HT1080 (cell line): ENCODE data around the gene ABCC5. TPM values are rescaled to one million over a fixed set of nuclear protein-coding genes. Genes with fewer than 3 reads are reported as not detected.
"Not testable (repeated sequence)": the region's sequence is repeated elsewhere in the genome, so short reads cannot be mapped to it uniquely, and the experiment has no call there.

Source experiments
- DNase-seq: peaks from one replicate; pipeline ENCODE4 v3.0.0-alpha.2; 2015; ENCODE audit warnings: low read depth
- polyA plus RNA-seq, 2 experiments: library from polyadenylated mRNA; depleted of rRNA; stranded (reverse); fragments of >200 nt; gene quantifications; 2 replicates each; pipeline ENCODE4 v1.2.3, GENCODE V29; 2015
- total RNA-seq: library from RNA; depleted of rRNA; stranded (reverse); fragments of >200 nt; shearing (Covaris generic); gene quantifications from 2 replicates; pipeline ENCODE4 v1.2.3, GENCODE V29; 2014; rRNA removed

Gene ABCC5
- 17.3 and 18.2 TPM in 2 replicates for total RNA-seq
- polyA plus RNA-seq (2015; cell fraction: cytosol; rRNA removed): 10.6 and 11.3 TPM in 2 replicates
- 99.6 and 101 TPM in 2 replicates for polyA plus RNA-seq (2015; cell fraction: nucleus; rRNA removed)

DNA sequence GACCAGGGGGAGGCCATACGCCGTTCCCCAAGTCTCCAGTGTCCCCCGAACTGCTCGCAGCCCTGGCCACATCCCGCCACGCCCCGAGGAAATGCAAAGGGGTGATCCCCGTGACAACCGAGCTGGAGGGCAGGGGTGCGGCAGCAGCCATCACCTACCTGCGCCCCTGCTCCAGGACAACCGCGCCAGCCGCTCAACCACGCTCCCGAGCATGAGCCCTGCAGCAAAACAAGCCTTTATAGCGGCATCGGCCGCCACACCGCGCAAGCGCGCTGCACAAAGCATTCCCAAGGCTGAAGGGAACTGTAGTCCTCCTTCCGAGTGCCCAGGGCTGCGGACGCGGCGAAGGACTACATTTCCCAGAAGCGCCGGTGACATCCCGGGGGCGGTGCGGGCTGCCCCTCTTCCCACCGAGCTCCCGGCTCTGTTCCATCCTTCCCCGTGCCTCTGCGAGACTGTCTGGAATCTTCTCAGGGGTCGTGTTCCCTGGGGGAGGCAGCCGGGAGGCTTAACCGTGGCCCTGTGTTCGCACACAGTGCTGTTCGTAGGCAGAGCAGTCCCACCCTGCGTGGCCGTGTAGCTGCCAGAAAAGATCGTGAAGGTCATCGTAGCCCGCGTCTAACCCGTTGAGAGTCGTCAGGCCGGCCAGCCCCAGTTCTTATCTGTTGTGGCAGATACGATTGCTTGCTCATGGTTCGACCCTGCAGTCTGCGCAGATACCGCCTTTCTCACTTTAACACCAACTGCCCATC lies at the start of gene ABCC5:
Gene ABCC5 (minus strand): TSS at position 213 of the 752 bp plus-strand sequence. CDS start 3,492 bp downstream, outside the sequence.
- peak; percentile 96 for DNase-seq

DNA sequence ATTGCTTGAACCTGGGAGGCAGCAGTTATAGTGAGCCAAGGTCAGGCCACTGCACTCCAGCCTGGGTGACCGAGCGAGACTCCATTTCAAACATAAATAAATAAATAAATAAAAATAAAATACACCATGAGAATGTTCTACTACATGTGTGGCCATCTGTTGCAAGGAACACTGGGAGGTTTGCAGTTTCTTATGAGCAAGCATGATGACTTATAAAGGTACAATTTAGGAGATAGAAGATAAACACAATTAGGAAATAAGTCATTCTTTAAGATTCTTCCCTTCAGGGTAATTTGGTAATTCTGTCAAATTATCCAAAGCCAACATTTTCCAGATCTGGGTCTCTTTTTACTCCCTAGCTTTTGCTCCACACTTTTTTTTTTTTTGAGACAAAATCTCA lies 48.5 kb upstream of the ABCC5 start:
- no peak for DNase-seq

- DNase-seq: no peak
Measured at GRCh38 chr3:184062637-184063036, 45.0 kb upstream of the ABCC5 start.

DNA sequence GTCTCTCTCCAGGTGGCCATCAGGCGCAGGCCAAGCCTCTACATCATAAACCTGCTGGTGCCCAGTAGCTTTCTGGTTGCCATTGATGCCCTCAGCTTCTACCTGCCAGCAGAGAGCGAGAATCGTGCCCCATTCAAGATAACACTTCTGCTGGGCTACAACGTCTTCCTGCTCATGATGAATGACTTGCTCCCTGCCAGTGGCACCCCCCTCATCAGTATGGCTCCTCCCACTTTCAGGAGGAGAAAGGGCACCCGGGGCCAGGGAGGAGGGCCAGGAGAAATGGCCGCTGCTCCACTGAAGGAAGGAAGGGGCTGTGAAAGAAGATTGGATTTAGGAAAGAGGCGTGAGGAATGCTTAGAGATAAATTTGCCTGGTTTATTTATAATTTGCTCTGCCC lies 41.7 kb upstream of the ABCC5 start:
- no peak for DNase-seq

- DNase-seq: peak; percentile 68
Measured at GRCh38 chr3:184058029-184058428, 40.3 kb upstream of the ABCC5 start.

GRCh38 chr3:184052767-184053166 lies 35.1 kb upstream of the ABCC5 start, which contains the start of gene HTR3C:
Gene HTR3C, plus strand, starts transcription at chr3:184053047. Its CDS starts 34 bp downstream, at chr3:184053081.
- no peak for DNase-seq

- DNase-seq: no peak
Measured at GRCh38 chr3:184050217-184050847, 32.6 kb upstream of the ABCC5 start.

DNA sequence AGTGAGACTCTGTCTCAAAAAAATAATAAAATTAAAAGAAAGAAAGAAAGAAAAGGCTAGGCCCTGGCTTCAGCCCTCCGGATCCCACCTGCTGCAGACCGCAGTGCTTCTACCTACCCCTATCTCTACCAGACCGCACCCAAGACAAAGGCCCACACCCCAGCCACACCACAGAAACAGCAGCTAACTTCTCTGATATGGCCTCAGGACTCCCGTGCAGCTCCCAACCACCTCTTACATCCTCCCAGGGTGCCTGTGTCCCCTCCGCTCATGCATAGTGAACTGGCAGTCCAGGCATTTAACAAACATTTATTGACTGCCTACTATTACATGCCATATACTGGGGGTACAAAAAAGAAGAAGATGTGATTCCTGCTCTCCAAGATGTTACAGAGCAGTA lies 28.3 kb upstream of the ABCC5 start:
- DNase-seq: no peak

DNA sequence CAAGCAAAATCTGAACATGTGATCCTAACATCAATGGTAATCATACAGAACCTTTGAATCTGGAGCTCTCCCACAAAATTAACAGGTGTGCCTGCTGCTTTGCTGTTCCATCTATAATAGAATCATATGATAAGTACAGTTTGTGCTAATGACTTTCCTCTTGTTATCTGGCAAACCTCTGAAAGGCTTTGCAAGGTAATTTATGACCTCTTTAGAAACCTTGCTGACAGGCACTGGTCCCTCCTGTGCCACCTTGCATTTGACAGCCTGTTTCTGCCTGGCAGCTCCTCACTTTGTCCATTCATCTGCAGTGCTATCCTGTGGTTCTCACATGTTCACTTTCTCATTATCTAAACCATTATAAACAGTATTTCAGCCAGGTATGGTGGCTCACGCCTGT lies 24.9 kb upstream of the ABCC5 start:
- no peak for DNase-seq

- peak; percentile 59 for DNase-seq
Measured at GRCh38 chr3:184040010-184040409, 22.3 kb upstream of the ABCC5 start.

DNA sequence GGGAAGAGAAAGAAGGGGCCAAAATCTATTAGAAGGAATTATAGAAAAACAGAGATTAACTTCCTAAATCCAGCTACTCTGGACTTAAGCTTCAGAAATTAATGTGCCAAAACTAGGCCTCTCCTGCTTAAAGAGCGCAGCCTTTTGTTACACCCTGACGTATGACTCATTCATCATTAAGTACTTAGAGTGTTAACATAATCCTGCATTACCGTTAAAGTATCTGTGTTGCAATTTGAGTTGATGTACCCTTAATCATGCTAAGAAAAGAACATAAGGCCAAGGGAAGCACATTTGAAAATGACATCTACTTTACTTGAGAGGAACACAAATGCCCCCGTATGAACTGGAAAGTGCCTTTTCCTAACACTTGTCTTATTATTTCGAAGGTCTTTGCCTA lies 21.7 kb upstream of the ABCC5 start:
- no peak for DNase-seq

DNA sequence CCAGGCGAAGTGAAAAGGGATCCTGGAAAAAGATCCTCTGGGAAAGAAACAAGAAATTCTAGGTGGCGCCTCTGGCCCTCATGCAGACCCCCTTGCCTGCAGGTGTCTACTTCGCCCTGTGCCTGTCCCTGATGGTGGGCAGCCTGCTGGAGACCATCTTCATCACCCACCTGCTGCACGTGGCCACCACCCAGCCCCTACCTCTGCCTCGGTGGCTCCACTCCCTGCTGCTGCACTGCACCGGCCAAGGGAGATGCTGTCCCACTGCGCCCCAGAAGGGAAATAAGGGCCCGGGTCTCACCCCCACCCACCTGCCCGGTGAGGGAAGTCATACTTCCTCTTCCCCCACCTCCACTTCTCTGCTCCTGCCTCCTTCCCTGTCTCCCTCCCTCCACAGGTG lies 20.6 kb upstream of the ABCC5 start:
- not testable (repeated sequence) for DNase-seq

- DNase-seq: no peak
Measured at GRCh38 chr3:184037816-184038215, 20.1 kb upstream of the ABCC5 start.

- no peak for DNase-seq
Measured at GRCh38 chr3:184031187-184031792, 13.6 kb upstream of the ABCC5 start, which contains the start of gene HTR3D. Gene HTR3D, plus strand, starts transcription at chr3:184031742. Its CDS starts 0 bp downstream, at chr3:184031742.

GRCh38 chr3:184030536-184030935 lies 12.9 kb upstream of the ABCC5 start:
- DNase-seq: no peak

GRCh38 chr3:184029443-184029842 lies 11.8 kb upstream of the ABCC5 start:
- no peak for DNase-seq

DNA sequence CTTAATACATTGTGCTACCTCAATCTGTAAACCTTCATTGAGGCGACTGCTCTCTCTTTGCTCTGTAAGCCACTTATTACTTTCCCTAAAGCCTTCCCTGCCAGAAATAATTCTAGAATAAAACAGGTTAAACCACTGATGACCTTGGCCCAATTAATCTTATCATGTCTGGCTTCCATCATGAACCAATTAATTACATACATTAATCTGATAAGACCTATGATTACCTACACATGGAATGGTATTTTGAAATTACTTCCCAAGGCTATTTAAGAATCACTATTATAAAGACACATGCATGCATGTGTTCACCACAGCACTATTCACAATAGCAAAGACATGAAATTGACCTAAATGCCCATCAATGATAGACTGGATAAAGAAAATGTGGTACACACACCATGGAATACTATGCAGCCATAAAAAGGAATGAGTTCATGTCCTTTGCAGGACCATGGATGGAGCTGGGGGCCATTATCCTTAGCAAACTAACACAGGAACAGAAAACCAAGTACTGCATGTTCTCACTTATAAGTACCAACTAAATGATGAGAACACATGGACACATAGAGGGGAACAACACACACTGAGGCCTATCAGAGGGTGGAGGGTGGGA lies 10.7 kb upstream of the ABCC5 start:
- not testable (repeated sequence) for DNase-seq

DNA sequence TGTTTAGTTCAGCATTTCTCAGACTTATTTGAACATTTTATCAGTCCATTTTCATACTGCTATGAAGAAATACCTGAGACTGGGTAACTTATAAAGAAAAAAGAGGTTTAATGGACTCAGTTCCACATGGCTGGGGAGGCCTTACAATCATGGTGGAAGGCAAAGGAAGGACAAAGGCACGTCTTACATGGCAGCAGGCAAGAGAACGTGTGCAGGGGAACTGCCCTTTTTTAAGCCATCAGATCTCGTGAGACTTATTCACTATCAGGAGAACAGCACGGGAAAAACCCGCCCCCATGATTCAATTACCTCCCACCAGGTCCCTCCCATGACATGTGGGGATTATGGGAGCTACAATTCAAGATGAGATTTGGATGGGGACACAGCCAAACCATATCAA lies 7.6 kb upstream of the ABCC5 start:
- DNase-seq: not testable (repeated sequence)

GRCh38 chr3:184022323-184022722 lies 4.6 kb upstream of the ABCC5 start:
- DNase-seq: peak; percentile 32

DNA sequence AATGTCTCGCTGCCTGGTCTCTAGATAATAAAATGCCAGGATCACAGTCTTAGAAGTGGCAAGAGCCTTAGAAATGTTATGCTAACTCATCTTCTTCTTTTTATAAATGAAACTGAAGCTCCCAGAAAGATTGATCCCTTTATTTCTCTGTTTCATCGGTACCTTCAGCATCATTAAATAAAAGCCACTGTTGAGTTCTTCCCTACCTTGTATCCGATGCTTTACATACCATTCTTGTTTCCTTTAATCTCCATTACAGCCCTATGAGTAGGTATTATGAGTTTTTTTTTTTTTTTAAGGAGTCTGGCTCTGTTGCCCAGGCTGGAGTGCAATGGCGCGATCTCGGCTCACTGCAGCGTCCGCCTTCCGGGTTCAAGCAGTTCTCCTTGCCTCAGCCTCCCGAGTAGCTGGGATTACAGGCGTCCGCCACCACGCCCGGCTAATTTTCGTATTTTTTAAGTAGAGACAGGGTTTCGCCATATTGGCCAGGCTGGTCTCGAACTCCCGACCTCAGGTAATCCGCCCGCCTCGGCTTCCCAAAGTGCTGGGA lies 815 bp upstream of the ABCC5 start:
- DNase-seq: no peak
